ENCODE results near the gene PHOSPHO2.

DNA sequence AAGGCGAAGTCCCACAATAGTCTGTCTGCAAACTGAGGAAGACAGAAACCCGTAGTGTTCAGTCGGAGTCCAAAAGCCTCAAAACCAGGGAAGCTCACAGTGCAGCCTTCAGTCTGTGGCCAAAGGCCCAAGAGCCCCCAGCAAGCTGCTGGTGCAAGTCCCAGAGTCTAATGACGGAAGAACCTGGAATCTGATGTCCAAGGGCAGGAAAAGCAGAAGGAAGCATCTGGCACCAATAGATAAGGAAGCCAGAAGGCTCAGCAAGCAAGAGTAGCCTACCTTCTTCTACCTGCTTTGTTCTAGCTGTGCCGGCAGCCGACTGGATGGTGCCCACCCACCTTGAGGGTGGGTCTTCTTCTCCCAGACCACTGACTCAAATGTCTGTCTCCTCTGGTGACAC, 21.9 kb upstream of the PHOSPHO2 start:
- TF ChIP-seq POLR2A (IDR thresholded peaks at IDR 0.05) (no peak), EP300 (IDR thresholded peaks at IDR 0.05) (no peak)
- TF ChIP-seq, protein P1, sequence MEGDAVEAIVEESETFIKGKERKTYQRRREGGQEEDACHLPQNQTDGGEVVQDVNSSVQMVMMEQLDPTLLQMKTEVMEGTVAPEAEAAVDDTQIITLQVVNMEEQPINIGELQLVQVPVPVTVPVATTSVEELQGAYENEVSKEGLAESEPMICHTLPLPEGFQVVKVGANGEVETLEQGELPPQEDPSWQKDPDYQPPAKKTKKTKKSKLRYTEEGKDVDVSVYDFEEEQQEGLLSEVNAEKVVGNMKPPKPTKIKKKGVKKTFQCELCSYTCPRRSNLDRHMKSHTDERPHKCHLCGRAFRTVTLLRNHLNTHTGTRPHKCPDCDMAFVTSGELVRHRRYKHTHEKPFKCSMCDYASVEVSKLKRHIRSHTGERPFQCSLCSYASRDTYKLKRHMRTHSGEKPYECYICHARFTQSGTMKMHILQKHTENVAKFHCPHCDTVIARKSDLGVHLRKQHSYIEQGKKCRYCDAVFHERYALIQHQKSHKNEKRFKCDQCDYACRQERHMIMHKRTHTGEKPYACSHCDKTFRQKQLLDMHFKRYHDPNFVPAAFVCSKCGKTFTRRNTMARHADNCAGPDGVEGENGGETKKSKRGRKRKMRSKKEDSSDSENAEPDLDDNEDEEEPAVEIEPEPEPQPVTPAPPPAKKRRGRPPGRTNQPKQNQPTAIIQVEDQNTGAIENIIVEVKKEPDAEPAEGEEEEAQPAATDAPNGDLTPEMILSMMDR (IDR thresholded peaks at IDR 0.05) = no peak

Data from suprapubic skin (tissue), 3 donors.